Parathyroid adenoma (tissue), 2 donors: ENCODE measurements around the gene STAM.

Source experiments
- H2AFZ ChIP-seq: fragments of 300-600 bp; sonication (generic); one replicate; pipeline ENCODE4 v1.7.0; 2017; ENCODE audit warnings: antibody characterized with exemption, mild to moderate bottlenecking
- H3K27ac ChIP-seq: fragments of 300-600 bp; sonication (generic); one replicate; pipeline ENCODE4 v1.7.0; 2017
- H3K27me3 ChIP-seq: fragments of 300-600 bp; sonication (generic); one replicate; pipeline ENCODE4 v1.7.0; 2017; ENCODE audit warnings: low read length; ENCODE audit not compliant: control insufficient read depth, insufficient read depth
- H3K36me3 ChIP-seq: fragments of 300-600 bp; sonication (generic); one replicate; pipeline ENCODE4 v1.7.0; 2017; ENCODE audit warnings: low read length; ENCODE audit not compliant: control insufficient read depth, insufficient read depth
- H3K4me1 ChIP-seq: fragments of 300-600 bp; sonication (generic); one replicate; pipeline ENCODE4 v1.7.0; 2017; ENCODE audit warnings: control low read depth
- H3K4me2 ChIP-seq: fragments of 300-600 bp; sonication (generic); one replicate; pipeline ENCODE4 v1.7.0; 2017; ENCODE audit warnings: low read length
- H3K4me3 ChIP-seq: fragments of 300-600 bp; sonication (generic); one replicate; pipeline ENCODE4 v1.7.0; 2017; ENCODE audit warnings: low read depth, low read length
- H3K79me2 ChIP-seq: fragments of 300-600 bp; sonication (generic); one replicate; pipeline ENCODE4 v1.7.0; 2017; ENCODE audit warnings: control low read depth
- H3K9ac ChIP-seq: fragments of 300-600 bp; sonication (generic); one replicate; pipeline ENCODE4 v1.7.0; 2017; ENCODE audit warnings: mild to moderate bottlenecking
- H3K9me3 ChIP-seq: fragments of 300-600 bp; sonication (generic); one replicate; pipeline ENCODE4 v1.7.0; 2017; ENCODE audit warnings: low read length; ENCODE audit not compliant: control insufficient read depth
- TF ChIP-seq, protein P1 (sequence below): fragments of 300-600 bp; sonication (generic); IDR thresholded peaks from one replicate; pipeline ENCODE4 v1.7.0; 2017; ENCODE audit warnings: antibody characterized with exemption, mild to moderate bottlenecking
- donor health status: primary hyperparathyroidism.

Gene STAM

DNA sequence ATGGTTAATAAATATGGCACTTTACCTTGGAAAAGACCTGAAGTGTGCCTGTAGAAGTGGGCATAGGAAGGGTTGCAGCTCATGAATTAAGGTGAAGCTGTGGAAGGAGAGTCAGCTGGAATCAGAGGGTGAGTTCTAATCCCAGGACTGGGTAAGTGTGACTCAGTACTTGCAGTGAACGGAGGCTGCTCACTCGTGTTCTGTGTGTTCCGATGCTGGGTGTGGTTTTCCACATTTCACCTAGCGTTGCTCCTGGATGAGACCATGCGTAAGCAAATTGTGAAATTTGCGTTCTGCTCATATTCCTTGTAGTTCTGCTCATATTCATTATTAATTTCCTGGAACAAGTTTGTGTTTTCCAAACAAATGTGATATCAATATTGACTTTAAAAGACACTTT, 85.7 kb downstream of the STAM start:
- Histone ChIP-seq H3K4me2 (no peak overlapping the region), H3K36me3 (no peaks in the 10 kb centered on the region), H3K4me1 (no peaks in the 10 kb centered on the region), H3K9me3 (no peaks in the 10 kb centered on the region), H2AFZ (no peak overlapping the region), H3K9ac (no peak overlapping the region), H3K27ac (no peak overlapping the region), H3K79me2 (no peaks in the 10 kb centered on the region), H3K4me3 (no peak overlapping the region), H3K27me3 (no peaks in the 10 kb centered on the region)
- TF ChIP-seq, protein P1, sequence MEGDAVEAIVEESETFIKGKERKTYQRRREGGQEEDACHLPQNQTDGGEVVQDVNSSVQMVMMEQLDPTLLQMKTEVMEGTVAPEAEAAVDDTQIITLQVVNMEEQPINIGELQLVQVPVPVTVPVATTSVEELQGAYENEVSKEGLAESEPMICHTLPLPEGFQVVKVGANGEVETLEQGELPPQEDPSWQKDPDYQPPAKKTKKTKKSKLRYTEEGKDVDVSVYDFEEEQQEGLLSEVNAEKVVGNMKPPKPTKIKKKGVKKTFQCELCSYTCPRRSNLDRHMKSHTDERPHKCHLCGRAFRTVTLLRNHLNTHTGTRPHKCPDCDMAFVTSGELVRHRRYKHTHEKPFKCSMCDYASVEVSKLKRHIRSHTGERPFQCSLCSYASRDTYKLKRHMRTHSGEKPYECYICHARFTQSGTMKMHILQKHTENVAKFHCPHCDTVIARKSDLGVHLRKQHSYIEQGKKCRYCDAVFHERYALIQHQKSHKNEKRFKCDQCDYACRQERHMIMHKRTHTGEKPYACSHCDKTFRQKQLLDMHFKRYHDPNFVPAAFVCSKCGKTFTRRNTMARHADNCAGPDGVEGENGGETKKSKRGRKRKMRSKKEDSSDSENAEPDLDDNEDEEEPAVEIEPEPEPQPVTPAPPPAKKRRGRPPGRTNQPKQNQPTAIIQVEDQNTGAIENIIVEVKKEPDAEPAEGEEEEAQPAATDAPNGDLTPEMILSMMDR = no peak

DNA sequence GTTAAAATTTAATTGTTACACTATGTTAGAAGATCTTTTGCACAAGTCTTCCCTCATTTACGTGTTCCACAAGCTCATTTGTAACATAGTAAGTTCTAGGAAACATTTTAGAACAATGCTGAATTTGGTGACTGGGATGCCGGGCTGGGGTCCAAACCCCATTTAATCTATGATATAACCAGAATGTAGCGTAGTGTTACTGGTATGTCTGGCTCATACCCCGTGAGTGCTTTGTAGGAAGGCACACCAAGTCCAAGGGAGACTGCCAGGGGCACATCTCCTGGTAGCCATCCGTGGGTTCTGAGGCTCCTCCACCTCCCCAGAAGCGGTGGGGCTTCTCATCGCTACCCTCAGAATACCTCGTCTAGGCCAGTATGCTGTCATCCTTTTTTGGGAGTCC, 86.7 kb downstream of the STAM start:
- H2AFZ ChIP-seq = no peak overlapping the region
- H3K4me1 ChIP-seq = no peaks in the 10 kb centered on the region
- no peak overlapping the region for H3K27ac ChIP-seq
- no peaks in the 10 kb centered on the region for H3K27me3 ChIP-seq
- no peak overlapping the region for H3K4me3 ChIP-seq
- H3K4me2 ChIP-seq = no peak overlapping the region
- H3K9ac ChIP-seq = no peak overlapping the region
- H3K79me2 ChIP-seq = no peaks in the 10 kb centered on the region
- TF ChIP-seq, protein P1 = no peak
- H3K9me3 ChIP-seq = no peaks in the 10 kb centered on the region
- H3K36me3 ChIP-seq = no peaks in the 10 kb centered on the region

DNA sequence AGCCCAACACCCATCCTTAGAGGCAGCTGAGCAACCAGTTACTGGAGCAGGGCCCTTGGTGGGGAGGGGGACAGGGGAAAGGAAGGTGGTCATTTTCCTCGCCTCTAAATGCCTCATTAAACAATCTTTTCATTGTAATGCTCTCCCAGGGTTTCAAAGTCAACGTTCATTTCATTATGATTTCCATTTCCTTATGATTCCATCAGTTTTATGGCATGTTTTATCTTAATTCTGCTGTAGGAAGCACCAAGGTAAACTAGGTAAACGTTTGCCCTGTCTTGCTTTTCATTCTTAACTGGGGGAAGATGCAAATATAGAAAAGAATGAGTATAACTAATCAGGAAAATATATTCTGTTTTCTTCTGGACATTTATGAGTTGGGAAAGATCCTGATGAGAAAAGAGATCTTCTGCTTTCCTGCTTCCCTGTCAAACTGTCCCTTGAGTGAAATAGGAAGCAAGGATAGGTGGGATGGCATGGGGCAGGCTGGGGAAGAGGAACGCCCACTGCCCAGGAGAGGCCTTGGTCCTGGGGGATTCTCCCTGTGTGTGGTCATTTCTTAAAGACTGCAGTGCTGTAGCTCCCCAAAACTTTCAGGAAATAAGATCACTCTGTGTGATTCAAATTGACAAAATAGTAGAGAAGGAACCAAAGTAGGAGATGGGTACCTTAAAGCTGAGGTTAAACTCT, 87.5 kb downstream of the STAM start:
- H3K4me3 ChIP-seq = no peak overlapping the region
- H3K27ac ChIP-seq = no peak overlapping the region

DNA sequence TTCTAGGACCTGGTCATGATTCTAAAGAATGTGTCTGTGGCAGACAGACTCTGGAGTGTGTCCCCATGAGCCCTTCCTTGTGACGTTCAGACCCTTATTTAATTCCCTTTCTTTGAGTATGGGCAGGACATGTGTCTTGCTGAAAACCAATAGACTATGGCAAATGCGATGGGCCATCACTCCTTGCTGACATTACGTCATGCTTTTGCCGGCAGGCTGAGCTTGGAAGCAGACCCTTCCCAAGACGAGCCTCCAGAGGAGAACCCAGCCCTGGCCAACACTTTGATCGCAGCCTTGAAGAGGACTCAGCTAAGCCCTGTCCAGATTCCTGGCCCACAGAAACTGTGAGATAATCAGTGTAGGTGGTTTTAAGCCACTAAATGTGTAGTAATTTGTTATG, 89.7 kb downstream of the STAM start:
- no peaks in the 10 kb centered on the region for H3K79me2 ChIP-seq
- no peaks in the 10 kb centered on the region for H3K9me3 ChIP-seq
- TF ChIP-seq, protein P1 = no peak
- no peaks in the 10 kb centered on the region for H3K36me3 ChIP-seq
- H3K27me3 ChIP-seq = no peaks in the 10 kb centered on the region
- no peak overlapping the region for H3K27ac ChIP-seq
- H3K4me1 ChIP-seq = no peaks in the 10 kb centered on the region
- H3K4me2 ChIP-seq = no peak overlapping the region
- no peak overlapping the region for H3K9ac ChIP-seq
- no peak overlapping the region for H3K4me3 ChIP-seq
- H2AFZ ChIP-seq = no peak overlapping the region

More for the DNA sequence above, 87.5 kb downstream of the STAM start:
- no peaks in the 10 kb centered on the region for H3K9me3 ChIP-seq
- no peaks in the 10 kb centered on the region for H3K36me3 ChIP-seq
- H3K79me2 ChIP-seq = no peaks in the 10 kb centered on the region
- TF ChIP-seq, protein P1 = no peak
- H3K4me2 ChIP-seq = no peak overlapping the region
- H3K4me1 ChIP-seq = no peaks in the 10 kb centered on the region
- no peak overlapping the region for H2AFZ ChIP-seq
- no peak overlapping the region for H3K9ac ChIP-seq
- H3K27me3 ChIP-seq = no peaks in the 10 kb centered on the region

DNA sequence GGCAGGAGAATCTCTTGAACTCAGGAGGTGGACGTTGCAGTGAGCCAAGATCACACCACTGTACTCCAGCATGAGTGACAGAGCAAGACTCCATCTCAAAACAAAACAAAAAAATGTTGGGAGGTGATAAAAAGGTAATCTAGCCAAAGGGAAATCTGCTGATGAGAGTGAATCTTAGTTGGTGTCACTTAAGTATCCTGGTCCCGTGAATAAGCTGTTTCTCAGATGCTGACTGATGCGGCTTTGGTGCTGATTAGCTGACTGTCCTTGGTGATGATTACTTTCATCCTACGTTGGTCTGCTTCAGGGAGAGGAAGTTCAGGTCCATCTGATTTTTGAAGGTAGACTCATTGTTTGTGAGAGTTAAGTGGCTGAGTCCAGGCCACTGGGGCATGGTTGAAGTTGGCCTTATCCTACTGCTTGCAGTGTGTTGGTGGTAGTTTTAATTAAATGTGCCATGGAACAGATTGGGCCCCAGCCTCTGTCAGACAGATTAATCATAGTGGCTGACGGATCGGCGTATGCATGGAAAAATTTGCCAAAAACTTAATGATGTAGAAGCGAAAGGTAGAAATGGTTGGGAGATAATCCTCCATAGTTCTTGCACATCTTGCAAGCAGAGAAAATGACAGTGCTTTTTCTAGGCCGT, 90.6 kb downstream of the STAM start:
- no peak overlapping the region for H3K27ac ChIP-seq
- no peak overlapping the region for H3K9ac ChIP-seq
- no peaks in the 10 kb centered on the region for H3K36me3 ChIP-seq
- no peaks in the 10 kb centered on the region for H3K27me3 ChIP-seq
- no peaks in the 10 kb centered on the region for H3K79me2 ChIP-seq
- H3K4me2 ChIP-seq = no peak overlapping the region
- TF ChIP-seq, protein P1 = no peak
- no peaks in the 10 kb centered on the region for H3K9me3 ChIP-seq
- no peak overlapping the region for H2AFZ ChIP-seq
- H3K4me1 ChIP-seq = no peaks in the 10 kb centered on the region
- H3K4me3 ChIP-seq = no peak overlapping the region
